Measurements from ENCODE around the gene CCDC178. TPM values are rescaled to one million over a fixed set of nuclear protein-coding genes. Genes with fewer than 3 reads are reported as not detected.

CCDC178 gene
- total RNA-seq, 2 donors from 2014 or later = 0.97 to 1.2 TPM

GRCh38 chr18:33074125-33074524 is 366.4 kb downstream of the CCDC178 start:
- DNase-seq (ENCODE audit: low spot score) = no peak
- intact Hi-C loops (cut with DNase I) = no loop called here

- no peak for DNase-seq (ENCODE audit: low spot score)
- intact Hi-C loops (cut with DNase I) = no loop called here
Observed at GRCh38 chr18:33062834-33063364, 377.6 kb downstream of the CCDC178 start.

DNA sequence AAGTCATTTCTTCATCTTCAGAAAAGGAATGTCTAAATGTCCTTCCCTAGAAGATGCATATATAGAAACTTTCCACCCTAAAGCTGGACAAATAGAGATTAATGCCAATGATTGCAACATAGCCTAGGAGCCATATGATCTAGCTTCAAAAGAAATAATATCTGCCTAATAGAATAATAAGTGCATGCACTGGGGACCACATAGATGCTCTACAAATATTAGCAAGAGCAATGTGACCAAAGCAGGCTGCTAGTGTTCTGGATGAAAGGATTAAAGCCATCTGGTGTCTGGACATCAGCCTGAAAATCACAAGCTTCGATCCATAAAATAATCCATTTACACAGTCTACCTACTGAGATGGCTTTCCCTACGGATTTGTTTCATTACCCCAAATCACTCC is 387.6 kb downstream of the CCDC178 start:
- no peak for DNase-seq (ENCODE audit: low spot score)
- intact Hi-C loops (cut with DNase I) = no loop called here

GRCh38 chr18:33051407-33051806 is 389.1 kb downstream of the CCDC178 start:
- intact Hi-C loops (cut with DNase I) = no loop called here
- no peak for DNase-seq (ENCODE audit: low spot score)

DNA sequence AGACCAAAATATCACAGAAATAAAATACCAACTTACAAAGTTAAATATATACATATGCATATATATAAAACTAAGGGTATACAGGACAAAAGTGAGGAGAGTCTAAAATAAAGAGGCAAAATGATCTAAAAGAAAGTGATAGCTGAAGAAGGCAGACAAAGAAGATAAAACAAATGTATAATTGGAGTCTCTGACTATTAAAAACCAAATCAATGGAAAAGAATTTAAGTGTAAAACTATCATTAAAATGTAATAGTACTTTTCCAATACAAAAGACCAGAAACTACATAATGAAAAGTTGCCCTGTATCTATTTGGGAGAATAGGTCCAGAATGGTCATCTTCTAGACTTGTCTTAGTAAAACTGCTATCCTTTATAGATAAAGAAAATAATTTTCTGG is 400.3 kb downstream of the CCDC178 start:
- no peak for DNase-seq (ENCODE audit: low spot score)
- intact Hi-C loops (cut with DNase I) = no loop called here

DNA sequence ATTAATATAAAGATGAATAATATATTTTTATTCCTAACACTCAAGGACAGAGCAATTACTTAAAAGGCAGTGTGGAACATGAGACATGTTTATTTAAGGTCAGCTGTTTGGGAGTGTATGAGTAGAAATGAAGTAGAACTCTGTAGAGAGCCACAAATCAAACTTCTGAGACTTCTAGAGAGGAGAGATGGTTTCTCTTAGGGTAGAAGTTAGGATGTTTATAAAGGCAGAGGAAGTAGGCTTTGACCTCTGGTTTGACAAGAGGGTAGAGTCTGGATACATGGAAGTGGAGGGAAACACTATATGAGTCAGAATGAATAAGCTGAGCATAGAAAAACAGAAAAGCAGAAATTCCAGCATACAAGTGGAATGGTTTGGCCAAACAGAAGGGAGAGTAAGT is 405.6 kb downstream of the CCDC178 start:
- DNase-seq (ENCODE audit: low spot score) = no peak
- intact Hi-C loops (cut with DNase I) = no loop called here

DNA sequence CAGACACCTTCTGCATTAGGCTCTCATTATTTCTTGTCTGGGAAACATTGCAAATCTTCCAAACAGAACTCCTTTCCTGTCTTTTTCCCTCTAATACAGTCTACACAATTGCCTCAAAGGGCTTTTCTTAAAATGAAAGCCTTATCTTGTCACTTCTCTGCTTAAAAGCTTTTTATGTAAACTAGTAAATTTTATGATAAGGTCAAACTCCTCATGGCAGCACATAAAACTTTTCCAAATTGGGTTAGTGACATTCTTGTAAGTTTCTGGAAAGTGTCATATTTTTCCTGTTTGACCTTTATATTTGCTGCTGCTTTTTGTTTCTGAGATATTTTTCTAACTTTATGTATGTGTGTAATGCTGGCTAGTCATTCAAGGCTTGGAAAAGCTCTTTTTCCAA is 406.3 kb downstream of the CCDC178 start:
- intact Hi-C loops (cut with DNase I) = no loop called here
- no peak for DNase-seq (ENCODE audit: low spot score)

DNA sequence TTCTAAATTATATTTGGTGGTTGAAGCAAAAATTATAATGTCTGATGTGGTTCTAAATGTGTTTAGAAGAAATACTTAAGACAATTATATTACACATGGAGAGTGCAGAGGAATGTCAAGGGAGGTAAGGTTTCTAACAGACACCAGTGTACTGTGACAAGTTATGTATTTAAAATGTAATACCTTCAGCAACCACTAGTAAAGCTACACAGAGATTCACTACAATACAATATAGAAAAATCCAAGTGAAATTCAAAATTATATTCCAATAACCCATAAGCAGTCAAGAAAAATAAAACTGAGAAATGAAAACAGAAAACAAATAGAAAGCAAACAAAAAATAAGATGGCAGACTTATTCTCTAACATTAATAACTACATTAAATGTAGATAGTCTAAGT is 418.2 kb downstream of the CCDC178 start:
- intact Hi-C loops (cut with DNase I) = no loop called here
- no peak for DNase-seq (ENCODE audit: low spot score)

GRCh38 chr18:33020877-33021276 is 419.6 kb downstream of the CCDC178 start:
- intact Hi-C loops (cut with DNase I) = no loop called here
- no peak for DNase-seq (ENCODE audit: low spot score)

DNA sequence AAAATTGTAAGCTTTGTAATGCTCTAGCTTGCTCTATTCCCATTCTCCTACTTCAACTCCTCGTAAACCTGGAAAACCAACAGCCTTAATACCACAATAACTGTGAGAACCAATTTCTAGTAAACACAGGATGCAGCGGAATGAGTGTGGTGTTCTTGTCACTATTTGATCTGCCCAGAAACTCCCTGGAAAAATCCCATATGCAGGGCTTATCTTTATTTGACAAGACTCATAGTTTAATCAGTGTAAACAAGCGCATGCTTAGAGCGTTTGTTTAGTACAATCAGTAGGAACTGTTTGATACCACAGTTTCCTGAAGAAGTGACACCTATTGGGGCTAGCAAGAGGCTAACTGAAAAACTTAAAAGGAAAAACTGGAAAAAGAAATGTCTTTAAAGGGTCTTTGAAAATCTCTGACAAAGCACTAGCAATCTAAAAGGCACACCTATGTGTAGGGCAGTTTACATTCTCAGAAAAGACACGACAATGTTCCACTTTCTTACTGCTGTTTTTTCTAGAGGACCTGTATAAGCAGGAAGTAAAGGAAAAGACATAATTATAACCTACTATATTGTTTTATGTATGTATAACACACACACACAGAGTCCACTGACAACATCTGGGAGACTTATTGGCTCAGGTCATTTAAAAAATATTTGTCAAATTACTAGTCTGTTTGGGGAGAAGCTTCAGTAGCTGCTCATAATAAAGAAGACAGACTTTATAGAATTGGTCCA is 426.3 kb downstream of the CCDC178 start:
- intact Hi-C loops (cut with DNase I) = no loop called here
- no peak for DNase-seq (ENCODE audit: low spot score)

DNA sequence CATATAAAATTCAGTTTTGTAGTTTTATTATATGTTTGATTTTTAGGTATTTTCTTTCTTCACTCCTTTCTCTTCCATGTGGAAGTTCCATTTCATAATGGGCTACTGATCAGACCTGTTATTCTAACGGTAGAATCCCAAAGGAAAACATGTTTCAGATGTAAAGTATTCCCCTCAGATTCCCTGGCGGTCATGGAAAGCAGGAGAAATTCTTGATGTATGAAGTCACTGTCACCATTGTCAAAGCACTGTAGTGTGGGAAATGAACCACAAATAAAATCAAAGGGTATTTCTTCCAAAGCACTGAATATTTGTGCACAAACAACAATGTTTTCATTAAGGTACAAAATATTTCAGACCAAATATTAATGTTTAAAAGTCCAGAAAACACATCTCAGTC is 430.4 kb downstream of the CCDC178 start:
- intact Hi-C loops (cut with DNase I) = no loop called here
- no peak for DNase-seq (ENCODE audit: low spot score)

GRCh38 chr18:32998921-32999320 is 441.6 kb downstream of the CCDC178 start:
- no peak for DNase-seq (ENCODE audit: low spot score)
- intact Hi-C loops (cut with DNase I) = no loop called here

DNA sequence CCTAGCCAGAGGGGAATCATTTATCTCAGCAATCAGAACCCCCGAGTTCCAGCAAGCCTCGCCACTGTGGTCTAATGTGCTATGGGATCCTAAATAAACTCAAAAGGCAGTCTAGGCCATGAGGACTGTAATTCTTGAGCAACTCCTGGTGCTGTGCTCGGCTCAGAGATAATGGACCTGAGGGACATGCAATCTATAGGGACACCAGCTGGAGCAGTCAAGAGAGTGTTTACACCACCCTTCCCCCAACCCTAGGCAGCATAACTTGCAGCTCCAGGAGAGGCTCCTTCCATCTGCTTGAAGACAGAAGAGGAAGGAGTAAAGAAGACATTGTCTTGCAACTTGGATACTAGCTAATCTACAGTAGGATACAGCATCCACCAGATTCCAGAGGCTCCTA is 442.2 kb downstream of the CCDC178 start:
- no peak for DNase-seq (ENCODE audit: low spot score)

DNA sequence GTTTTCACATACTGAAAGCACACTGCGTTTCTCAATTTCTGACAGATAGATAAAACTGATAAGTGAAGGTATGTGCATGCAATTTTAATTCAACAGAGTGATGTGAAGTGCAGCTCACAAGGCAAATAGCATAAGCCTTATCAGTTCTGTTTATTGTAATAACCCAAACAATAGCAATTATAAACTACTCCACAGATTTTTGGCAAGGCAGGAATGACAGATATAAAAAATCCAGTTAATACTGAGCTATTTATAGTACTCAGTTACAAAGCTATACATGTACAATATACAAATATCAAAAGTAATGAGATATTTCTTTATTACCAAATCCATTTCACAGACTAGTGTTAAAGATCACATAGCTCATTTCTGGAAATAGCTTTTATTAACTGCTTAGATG is 456.8 kb downstream of the CCDC178 start:
- DNase-seq (ENCODE audit: low spot score) = no peak
- intact Hi-C loops (cut with DNase I) = no loop called here

More for the DNA sequence above, 442.2 kb downstream of the CCDC178 start:
- intact Hi-C loops (cut with DNase I) = no loop called here

- intact Hi-C loops (cut with DNase I) = no loop called here
- no peak for DNase-seq (ENCODE audit: low spot score)
Observed at GRCh38 chr18:32980896-32981295, 459.6 kb downstream of the CCDC178 start.

DNA sequence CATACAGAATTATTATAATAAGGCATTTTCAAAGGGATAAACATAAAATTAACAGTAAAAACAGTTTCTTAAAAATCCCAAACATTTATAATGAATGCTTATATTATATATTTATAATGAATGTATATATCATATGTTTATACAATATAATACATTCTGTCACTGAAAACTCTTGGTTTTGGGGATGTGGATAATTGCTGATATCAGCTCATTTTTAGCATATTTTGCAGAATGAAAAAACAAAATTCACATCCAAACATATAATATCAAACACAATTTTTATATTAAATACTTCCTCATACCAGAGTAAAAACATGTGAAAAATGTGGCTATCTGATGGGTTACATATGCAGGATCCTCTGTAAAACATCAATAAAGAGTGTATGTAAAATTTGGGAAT is 465.0 kb downstream of the CCDC178 start:
- intact Hi-C loops (cut with DNase I) = no loop called here
- no peak for DNase-seq (ENCODE audit: low spot score)

GRCh38 chr18:32975163-32975436 is 465.4 kb downstream of the CCDC178 start:
- intact Hi-C loops (cut with DNase I) = no loop called here
- no peak for DNase-seq (ENCODE audit: low spot score)

- DNase-seq (ENCODE audit: low spot score) = no peak
- intact Hi-C loops (cut with DNase I) = no loop called here
Observed at GRCh38 chr18:32974421-32975162, 465.9 kb downstream of the CCDC178 start.

- DNase-seq (ENCODE audit: low spot score) = no peak
- intact Hi-C loops (cut with DNase I) = no loop called here
Observed at GRCh38 chr18:32968248-32968647, 472.3 kb downstream of the CCDC178 start.

DNA sequence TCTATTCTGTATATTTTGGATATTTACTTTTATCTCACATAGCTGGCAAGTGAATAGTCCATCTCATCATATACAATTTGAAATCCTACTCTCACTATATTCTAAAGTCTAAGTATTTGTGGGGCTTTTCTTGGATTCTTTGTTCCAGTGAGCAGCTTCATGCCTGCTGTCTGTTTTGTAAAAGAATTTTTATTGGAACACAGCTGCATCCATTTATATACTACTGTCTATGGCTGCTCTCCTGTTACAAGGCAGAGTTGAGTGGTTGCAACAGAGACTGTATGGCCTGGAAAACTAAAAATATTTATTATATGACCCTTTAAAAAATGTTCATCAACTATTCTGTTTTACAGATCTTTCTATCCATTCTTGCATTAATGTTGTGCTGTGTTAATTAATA is 474.4 kb downstream of the CCDC178 start:
- no peak for DNase-seq (ENCODE audit: low spot score)
- intact Hi-C loops (cut with DNase I) = no loop called here

DNA sequence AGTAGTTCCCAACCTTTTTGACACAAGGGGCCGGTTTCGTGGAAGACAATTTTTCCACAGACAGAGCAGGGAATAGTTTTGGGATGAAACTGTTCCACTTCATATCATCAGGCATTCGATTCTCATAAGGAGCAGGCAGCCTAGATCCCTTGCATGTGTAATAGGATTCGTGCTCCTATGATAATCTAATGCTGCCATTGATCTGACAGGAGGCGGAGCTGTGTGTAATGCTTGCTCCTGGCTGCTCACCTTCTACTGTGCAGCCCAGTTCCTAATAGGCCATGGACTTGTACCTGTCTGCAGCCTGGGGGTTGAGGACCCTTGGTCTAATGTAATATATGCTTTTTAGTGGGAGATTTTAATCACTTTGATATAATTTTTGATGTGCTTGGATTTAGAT is 479.0 kb downstream of the CCDC178 start:
- DNase-seq (ENCODE audit: low spot score) = no peak
- intact Hi-C loops (cut with DNase I) = no loop called here
